Measurements from ENCODE around the gene CBY1.

Gene CBY1

DNA sequence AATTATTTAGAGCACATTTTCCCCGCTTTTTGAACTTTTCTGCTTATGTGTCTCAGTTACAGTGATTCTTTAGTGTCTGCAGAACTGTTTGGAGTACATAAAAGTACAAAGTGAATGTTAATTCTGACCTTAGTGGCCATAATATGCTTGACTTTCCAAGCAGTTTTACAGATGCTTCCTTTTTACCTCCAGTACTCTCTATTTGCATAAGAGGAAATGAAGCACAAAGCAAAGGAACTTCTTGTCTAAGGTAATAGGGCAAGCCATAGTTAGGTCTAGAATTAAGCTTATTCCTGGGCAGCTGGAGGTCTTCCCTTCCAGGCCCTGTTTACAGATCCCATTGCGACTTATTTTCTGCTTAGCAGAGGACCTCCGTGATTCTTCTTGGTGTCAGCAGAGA, 52.9 kb downstream of the CBY1 start:
- H3K27me3 ChIP-seq (ENCODE audit: control insufficient read depth, insufficient read depth, low read length), result no peaks in the 10 kb centered on the region
- H3K9ac ChIP-seq (ENCODE audit: low read length), result no peak overlapping the region
- no peak overlapping the region for H3K27ac ChIP-seq (ENCODE audit: low read depth, low read length)
- no peak overlapping the region for H3K4me3 ChIP-seq (ENCODE audit: low read length)
- no peaks in the 10 kb centered on the region for H3K36me3 ChIP-seq (ENCODE audit: control insufficient read depth, insufficient read depth, low read length)
- H3K4me1 ChIP-seq (ENCODE audit: control insufficient read depth, insufficient read depth, low read length), result peaks cover 14% of the 10 kb centered on the region

DNA sequence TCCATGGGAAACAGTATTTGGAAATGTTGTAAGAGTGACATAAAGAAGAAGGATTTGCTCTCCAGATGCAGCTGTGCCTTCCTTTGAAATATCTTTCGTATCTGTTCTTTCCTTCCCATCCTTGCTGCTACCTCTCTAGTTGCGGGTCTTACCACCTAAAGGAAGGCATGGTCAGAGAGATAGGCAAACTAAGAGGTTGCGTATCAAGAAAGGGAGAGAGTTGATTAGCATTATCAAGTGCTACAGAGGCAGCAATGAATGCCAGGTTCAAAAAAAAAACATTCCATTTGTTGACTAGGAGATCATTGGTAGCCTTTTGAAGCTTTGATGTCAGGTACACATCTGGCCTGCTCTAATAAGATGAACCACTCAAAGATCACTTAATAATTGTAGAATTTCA, 53.9 kb downstream of the CBY1 start:
- no peaks in the 10 kb centered on the region for H3K36me3 ChIP-seq (ENCODE audit: control insufficient read depth, insufficient read depth, low read length)
- H3K27me3 ChIP-seq (ENCODE audit: control insufficient read depth, insufficient read depth, low read length), result no peaks in the 10 kb centered on the region
- no peak overlapping the region for H3K9ac ChIP-seq (ENCODE audit: low read length)
- no peak overlapping the region for H3K27ac ChIP-seq (ENCODE audit: low read depth, low read length)
- H3K4me3 ChIP-seq (ENCODE audit: low read length), result no peak overlapping the region
- H3K4me1 ChIP-seq (ENCODE audit: control insufficient read depth, insufficient read depth, low read length), result peaks cover 8% of the 10 kb centered on the region

DNA sequence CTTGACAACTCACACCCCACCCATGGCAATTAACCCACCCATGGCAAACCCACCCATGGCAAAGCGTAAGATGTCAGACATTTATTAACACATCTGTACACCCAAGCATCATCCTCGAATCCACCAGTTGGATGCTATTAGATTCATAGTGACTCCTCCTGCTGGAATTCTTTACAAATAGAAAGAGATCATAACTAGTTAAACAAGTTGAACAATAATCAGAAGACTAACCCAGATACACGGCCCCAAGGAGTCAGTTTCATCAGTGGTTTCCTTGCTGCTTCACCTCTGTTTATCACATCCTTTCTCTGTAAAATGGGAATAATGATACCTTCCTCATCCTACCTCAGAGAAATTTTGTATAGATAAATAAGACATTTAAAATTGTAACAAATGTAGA, 54.4 kb downstream of the CBY1 start:
- H3K27me3 ChIP-seq (ENCODE audit: control insufficient read depth, insufficient read depth, low read length), result no peaks in the 10 kb centered on the region
- H3K4me3 ChIP-seq (ENCODE audit: low read length), result no peak overlapping the region
- no peak overlapping the region for H3K27ac ChIP-seq (ENCODE audit: low read depth, low read length)
- no peak overlapping the region for H3K9ac ChIP-seq (ENCODE audit: low read length)
- H3K4me1 ChIP-seq (ENCODE audit: control insufficient read depth, insufficient read depth, low read length), result peaks cover 8% of the 10 kb centered on the region
- peaks cover 2% of the 10 kb centered on the region for H3K36me3 ChIP-seq (ENCODE audit: control insufficient read depth, insufficient read depth, low read length)

DNA sequence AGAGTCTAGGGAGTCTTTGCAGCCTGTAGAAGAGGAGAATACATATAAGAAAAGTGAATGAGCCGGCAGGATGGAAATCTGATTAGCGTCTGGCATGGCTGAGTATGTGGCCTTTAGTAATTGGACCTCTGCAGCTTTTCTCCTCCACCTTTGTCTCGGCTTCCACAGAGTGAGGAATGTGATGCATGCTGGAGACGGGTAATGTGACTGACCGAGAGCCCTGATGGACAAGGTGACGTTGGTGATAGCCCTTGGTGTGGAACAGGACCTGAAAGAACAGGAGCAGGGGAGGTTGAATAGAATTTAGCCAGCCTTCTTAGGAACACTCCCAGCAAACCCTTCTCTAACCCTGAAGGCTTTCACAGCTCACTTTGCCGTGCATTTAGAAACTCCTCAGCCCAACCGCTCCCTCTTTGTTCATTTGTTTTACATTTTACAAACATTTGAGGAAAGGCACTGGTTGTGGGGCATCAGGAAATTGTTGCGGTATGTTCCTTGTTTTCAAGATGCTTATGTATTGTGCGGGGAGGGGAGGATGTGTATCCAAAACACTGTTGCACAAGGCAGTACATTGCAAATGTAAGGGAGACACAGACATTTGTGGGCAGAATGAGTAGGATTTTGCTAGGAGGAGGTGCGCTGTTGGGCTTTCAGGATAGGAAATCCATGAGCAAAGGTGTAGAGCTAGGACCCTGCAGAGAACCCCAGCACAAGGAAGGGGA, 56.2 kb downstream of the CBY1 start:
- Histone ChIP-seq H3K27me3 (ENCODE audit: control insufficient read depth, insufficient read depth, low read length) (no peaks in the 10 kb centered on the region), H3K36me3 (ENCODE audit: control insufficient read depth, insufficient read depth, low read length) (peaks cover 17% of the 10 kb centered on the region), H3K4me3 (ENCODE audit: low read length) (no peak overlapping the region), H3K4me1 (ENCODE audit: control insufficient read depth, insufficient read depth, low read length) (no peaks in the 10 kb centered on the region), H3K9ac (ENCODE audit: low read length) (no peak overlapping the region), H3K27ac (ENCODE audit: low read depth, low read length) (no peak overlapping the region)

DNA sequence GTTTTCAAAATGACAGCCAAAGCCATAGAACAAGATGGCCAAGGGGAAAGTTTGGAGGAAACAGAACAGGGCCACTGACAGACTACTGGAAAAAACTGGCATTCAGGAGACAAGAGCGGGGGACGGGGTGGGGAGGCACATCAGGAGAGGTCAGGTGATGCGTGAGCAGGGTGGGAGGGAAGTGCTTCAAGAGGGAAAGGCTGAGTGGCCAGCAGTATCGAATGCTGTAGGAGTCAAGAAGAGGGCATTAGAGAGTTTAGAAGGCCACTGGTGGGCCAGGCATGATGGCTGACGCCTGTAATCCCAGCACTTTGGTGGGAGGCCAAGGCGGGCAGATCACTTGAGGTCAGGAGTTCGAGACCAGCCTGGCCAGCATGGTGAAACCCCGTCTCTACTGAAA, 57.5 kb downstream of the CBY1 start:
- Histone ChIP-seq H3K9ac (ENCODE audit: low read length) (no peak overlapping the region), H3K27ac (ENCODE audit: low read depth, low read length) (no peak overlapping the region), H3K4me3 (ENCODE audit: low read length) (no peak overlapping the region), H3K27me3 (ENCODE audit: control insufficient read depth, insufficient read depth, low read length) (no peaks in the 10 kb centered on the region), H3K4me1 (ENCODE audit: control insufficient read depth, insufficient read depth, low read length) (no peaks in the 10 kb centered on the region), H3K36me3 (ENCODE audit: control insufficient read depth, insufficient read depth, low read length) (peaks cover 20% of the 10 kb centered on the region)

DNA sequence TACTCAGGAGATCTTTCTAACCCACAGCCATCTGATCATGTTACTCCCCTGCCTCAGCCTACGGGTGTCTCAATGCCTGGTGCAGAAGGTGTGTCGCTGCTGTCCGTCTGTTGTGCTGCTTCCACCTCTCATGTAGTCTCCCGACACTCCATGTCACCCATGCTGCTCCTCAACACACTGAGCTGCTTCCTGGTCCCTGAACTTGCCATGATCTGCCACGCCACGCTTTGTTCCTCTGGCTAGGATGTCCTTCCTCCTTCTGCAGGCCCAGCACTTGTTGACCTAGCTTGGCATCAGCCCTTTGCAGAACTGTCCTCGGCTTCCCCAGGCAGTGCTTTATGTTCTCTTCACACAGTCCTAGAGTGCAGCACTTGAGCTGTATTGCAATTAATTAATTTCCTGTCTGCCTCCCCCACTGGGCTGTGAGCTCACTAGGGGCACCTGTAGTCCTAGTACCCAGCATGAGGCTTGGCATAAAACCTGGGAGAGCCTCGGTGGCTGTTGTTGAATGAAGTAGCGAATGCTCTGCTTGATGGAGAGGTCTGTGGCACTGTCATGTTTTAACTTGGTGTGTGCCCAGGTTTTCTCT, 58.8 kb downstream of the CBY1 start:
- Histone ChIP-seq H3K36me3 (ENCODE audit: control insufficient read depth, insufficient read depth, low read length) (peaks cover 20% of the 10 kb centered on the region), H3K9ac (ENCODE audit: low read length) (no peak overlapping the region), H3K4me3 (ENCODE audit: low read length) (no peak overlapping the region), H3K27ac (ENCODE audit: low read depth, low read length) (no peak overlapping the region), H3K4me1 (ENCODE audit: control insufficient read depth, insufficient read depth, low read length) (no peaks in the 10 kb centered on the region), H3K27me3 (ENCODE audit: control insufficient read depth, insufficient read depth, low read length) (no peaks in the 10 kb centered on the region)

DNA sequence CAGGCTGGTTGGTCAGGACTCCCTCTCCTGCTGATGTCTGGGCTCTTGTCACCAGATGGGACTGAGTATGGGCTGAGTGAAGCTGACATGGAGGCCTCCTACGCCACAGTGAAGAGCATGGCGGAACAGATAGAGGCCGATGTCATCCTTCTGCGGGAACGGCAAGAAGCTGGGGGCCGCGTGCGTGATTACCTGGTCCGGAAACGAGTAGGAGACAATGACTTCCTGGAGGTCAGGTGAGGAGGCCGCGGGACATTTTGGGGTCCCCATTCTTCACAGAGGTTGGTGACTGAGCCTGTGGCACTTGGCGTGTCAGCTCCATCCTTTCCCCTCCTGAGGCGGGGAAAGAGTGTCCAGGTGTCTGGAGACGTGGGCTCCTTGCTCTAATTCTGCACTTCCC, 59.4 kb downstream of the CBY1 start:
- Histone ChIP-seq H3K27ac (ENCODE audit: low read depth, low read length) (no peak overlapping the region), H3K9ac (ENCODE audit: low read length) (no peak overlapping the region), H3K27me3 (ENCODE audit: control insufficient read depth, insufficient read depth, low read length) (no peaks in the 10 kb centered on the region), H3K4me1 (ENCODE audit: control insufficient read depth, insufficient read depth, low read length) (no peaks in the 10 kb centered on the region), H3K4me3 (ENCODE audit: low read length) (no peak overlapping the region), H3K36me3 (ENCODE audit: control insufficient read depth, insufficient read depth, low read length) (peaks cover 20% of the 10 kb centered on the region)

DNA sequence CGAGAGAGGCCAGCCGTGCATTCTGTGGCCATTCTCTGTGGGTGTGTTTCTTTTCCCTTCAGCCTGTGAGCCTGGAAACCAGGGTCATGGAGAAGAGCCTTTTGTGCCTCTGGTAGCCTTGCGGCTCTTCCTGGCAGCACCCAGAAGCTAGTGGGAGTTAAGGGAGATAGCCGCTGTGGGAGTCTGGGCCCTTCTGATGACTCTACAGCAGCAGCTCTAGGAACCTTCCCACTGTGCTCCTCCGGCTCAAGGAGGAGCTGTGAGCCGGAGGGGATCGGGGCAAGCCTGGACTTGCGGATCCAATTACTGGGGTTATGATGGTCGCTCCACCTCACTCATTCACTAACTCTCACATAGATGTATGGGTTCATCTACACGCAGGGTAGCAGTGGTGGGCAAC, 59.8 kb downstream of the CBY1 start:
- H3K4me1 ChIP-seq (ENCODE audit: control insufficient read depth, insufficient read depth, low read length), result no peaks in the 10 kb centered on the region
- H3K4me3 ChIP-seq (ENCODE audit: low read length), result no peak overlapping the region
- H3K9ac ChIP-seq (ENCODE audit: low read length), result no peak overlapping the region
- no peak overlapping the region for H3K27ac ChIP-seq (ENCODE audit: low read depth, low read length)
- no peaks in the 10 kb centered on the region for H3K27me3 ChIP-seq (ENCODE audit: control insufficient read depth, insufficient read depth, low read length)
- peaks cover 20% of the 10 kb centered on the region for H3K36me3 ChIP-seq (ENCODE audit: control insufficient read depth, insufficient read depth, low read length)

DNA sequence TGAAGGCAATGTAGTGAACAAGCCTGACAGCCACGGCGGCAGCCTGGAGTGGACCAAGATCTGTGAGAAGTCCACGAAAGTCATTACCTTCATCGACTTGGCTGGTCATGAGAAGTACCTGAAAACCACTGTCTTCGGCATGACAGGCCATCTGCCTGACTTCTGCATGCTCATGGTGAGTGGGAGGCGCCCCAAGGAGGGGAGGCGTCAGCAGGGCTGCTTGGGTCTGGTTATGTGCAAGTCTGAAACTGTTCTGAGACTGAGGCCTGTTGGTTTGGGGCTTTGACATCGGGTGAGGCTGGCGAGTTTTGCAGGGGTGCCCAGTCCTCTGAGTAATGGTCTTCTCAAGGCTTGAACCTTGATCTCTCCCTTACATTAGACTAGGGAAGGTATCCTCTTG, 60.4 kb downstream of the CBY1 start:
- Histone ChIP-seq H3K27ac (ENCODE audit: low read depth, low read length) (no peak overlapping the region), H3K36me3 (ENCODE audit: control insufficient read depth, insufficient read depth, low read length) (peaks cover 20% of the 10 kb centered on the region), H3K9ac (ENCODE audit: low read length) (no peak overlapping the region), H3K4me1 (ENCODE audit: control insufficient read depth, insufficient read depth, low read length) (no peaks in the 10 kb centered on the region), H3K4me3 (ENCODE audit: low read length) (no peak overlapping the region), H3K27me3 (ENCODE audit: control insufficient read depth, insufficient read depth, low read length) (no peaks in the 10 kb centered on the region)

DNA sequence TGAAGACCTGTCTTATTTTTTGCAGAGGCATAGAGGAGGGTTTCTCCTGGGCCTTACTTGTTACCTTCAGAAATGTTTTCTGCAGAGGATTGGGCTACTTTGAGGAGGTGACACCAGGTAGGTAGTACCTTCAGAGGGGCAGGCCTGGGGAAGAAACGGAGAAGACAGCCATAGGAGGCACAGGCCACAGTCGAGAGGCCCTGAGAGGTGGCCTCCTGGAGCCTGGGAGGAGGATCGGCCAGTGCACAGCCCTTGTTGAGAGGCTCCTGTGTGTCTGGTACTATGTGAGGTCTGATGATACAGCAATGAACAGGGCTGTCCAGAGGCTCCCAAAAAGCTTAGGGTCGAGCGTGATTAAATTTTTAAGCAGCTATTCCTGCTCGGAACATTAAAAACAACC, 60.8 kb downstream of the CBY1 start:
- Histone ChIP-seq H3K27me3 (ENCODE audit: control insufficient read depth, insufficient read depth, low read length) (no peaks in the 10 kb centered on the region), H3K27ac (ENCODE audit: low read depth, low read length) (no peak overlapping the region), H3K36me3 (ENCODE audit: control insufficient read depth, insufficient read depth, low read length) (peaks cover 21% of the 10 kb centered on the region), H3K4me3 (ENCODE audit: low read length) (no peak overlapping the region), H3K4me1 (ENCODE audit: control insufficient read depth, insufficient read depth, low read length) (no peaks in the 10 kb centered on the region), H3K9ac (ENCODE audit: low read length) (no peak overlapping the region)

DNA sequence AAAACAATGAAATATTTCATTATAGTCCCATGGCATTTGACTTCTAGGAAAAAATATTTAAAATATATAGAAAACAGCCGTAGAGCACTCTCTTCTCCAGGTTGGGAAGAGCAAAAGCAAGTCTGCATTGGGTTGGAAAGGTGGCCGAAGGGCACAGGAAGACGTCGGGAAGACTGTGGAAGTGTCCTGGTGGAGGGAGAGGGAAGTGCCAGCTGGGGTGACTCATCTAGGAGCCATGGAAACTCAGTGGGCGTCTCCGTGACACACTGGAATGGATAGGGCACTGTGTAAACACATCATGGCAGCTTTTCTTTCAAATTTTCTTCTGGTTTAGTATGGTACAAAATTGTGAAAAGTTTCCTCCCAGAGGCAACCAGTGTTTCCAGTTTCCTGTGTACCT, 62.0 kb downstream of the CBY1 start:
- H3K4me1 ChIP-seq (ENCODE audit: control insufficient read depth, insufficient read depth, low read length), result no peaks in the 10 kb centered on the region
- no peak overlapping the region for H3K27ac ChIP-seq (ENCODE audit: low read depth, low read length)
- peaks cover 33% of the 10 kb centered on the region for H3K36me3 ChIP-seq (ENCODE audit: control insufficient read depth, insufficient read depth, low read length)
- H3K27me3 ChIP-seq (ENCODE audit: control insufficient read depth, insufficient read depth, low read length), result no peaks in the 10 kb centered on the region
- H3K9ac ChIP-seq (ENCODE audit: low read length), result no peak overlapping the region
- no peak overlapping the region for H3K4me3 ChIP-seq (ENCODE audit: low read length)

DNA sequence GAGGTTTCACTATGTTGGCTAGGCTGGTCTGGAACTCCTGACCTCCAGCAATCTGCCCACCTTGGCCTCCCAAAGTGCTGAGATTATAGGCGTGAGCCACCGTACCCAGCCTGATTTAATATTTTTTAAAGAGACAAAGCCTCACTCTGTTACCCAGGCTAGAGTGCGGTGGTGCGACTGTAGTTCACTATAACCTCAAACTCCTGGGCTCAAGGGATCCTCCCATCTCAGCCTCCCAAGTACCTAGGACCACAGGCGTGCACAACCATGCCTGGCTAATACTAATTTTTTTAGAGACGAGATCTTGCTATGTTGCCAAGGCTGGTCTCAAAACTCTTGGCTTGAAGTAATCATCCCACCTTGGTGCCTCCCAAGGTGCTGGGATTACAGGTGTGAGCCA, 62.8 kb downstream of the CBY1 start:
- H3K27me3 ChIP-seq (ENCODE audit: control insufficient read depth, insufficient read depth, low read length), result no peaks in the 10 kb centered on the region
- H3K9ac ChIP-seq (ENCODE audit: low read length), result no peak overlapping the region
- H3K4me1 ChIP-seq (ENCODE audit: control insufficient read depth, insufficient read depth, low read length), result no peaks in the 10 kb centered on the region
- H3K36me3 ChIP-seq (ENCODE audit: control insufficient read depth, insufficient read depth, low read length), result peaks cover 37% of the 10 kb centered on the region
- H3K27ac ChIP-seq (ENCODE audit: low read depth, low read length), result no peak overlapping the region
- H3K4me3 ChIP-seq (ENCODE audit: low read length), result no peak overlapping the region

DNA sequence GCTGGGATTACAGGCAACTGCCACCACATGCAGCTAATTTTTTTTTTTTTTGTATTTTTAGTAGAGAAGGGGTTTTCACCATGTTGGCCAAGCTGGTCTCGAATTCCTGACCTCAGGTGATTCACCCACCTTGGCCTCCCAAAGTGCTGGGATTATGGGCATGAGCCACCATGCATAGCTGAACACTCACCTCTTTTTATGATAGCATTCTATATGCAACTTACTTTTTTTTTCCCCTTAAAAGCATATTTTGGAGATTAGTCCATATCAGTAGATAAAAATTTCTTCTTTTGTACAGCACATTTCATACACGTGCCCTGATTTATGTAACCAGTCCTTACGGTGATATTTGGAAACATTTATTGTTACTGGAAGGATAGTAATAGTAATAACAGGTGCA, 63.9 kb downstream of the CBY1 start:
- no peak overlapping the region for H3K27ac ChIP-seq (ENCODE audit: low read depth, low read length)
- H3K36me3 ChIP-seq (ENCODE audit: control insufficient read depth, insufficient read depth, low read length), result peaks cover 47% of the 10 kb centered on the region
- no peak overlapping the region for H3K4me3 ChIP-seq (ENCODE audit: low read length)
- no peak overlapping the region for H3K9ac ChIP-seq (ENCODE audit: low read length)
- H3K4me1 ChIP-seq (ENCODE audit: control insufficient read depth, insufficient read depth, low read length), result no peaks in the 10 kb centered on the region
- H3K27me3 ChIP-seq (ENCODE audit: control insufficient read depth, insufficient read depth, low read length), result no peaks in the 10 kb centered on the region
